GM12878 (cell line): ENCODE results near the gene UTS2R. TPM values are rescaled to one million over a fixed set of nuclear protein-coding genes. Genes with fewer than 3 reads are reported as not detected.

ENCODE experiments used
- ATAC-seq: fragments of 200-7000 bp; cut with Tn5 transposase; 3 replicates; pipeline ENCODE4 v1.9.1; 2020; ENCODE audit warnings: mild to moderate bottlenecking, moderate library complexity
- BruUV-seq: library from RNA; stranded (reverse); fragments of 400-500 nt; replicated peaks from 2 replicates; lab custom pipeline; 2021; lab: Mats Ljungman, UMichigan
- CTCF ChIA-PET: fragments of 300-600 bp; sonication (Branson Sonifier 250); formaldehyde crosslinking; extraction: SDS; loops from one replicate; lab custom pipeline; 2021; ENCODE audit warnings: inconsistent platforms; lab: Yijun Ruan, JAX
- POLR2A ChIA-PET: fragments of 350-600 bp; formaldehyde crosslinking; extraction: SDS; loops from one replicate; lab custom pipeline; 2021; ENCODE audit warnings: inconsistent platforms; lab: Charles Lee
- RAD21 ChIA-PET: fragments of 300-600 bp; sonication (Branson Sonifier 250); formaldehyde crosslinking; loops from one replicate; lab custom pipeline; 2023; ENCODE audit warnings: antibody characterized with exemption; ENCODE audit not compliant: unreplicated experiment; lab: Charles Lee
- SMC1A ChIA-PET: fragments of 300-600 bp; sonication (Branson Sonifier 250); formaldehyde crosslinking; loops from one replicate; lab custom pipeline; 2023; ENCODE audit not compliant: unreplicated experiment, uncharacterized antibody; lab: Charles Lee
- DNase-seq: peaks from one replicate; pipeline ENCODE4 v3.0.0-alpha.2; 2011; ENCODE audit warnings: low read depth, low spot score
- FAIRE-seq: peaks from 3 replicates; lab custom pipeline; 2011; peaks lifted over from hg19 to GRCh38; lab: Jason Lieb, UNC
- H2AFZ ChIP-seq: 2 replicates; pipeline ENCODE4 v1.6.0; 2011; ENCODE audit warnings: low read depth, low read length, control low read depth; ENCODE audit not compliant: control insufficient read depth
- H3K27ac ChIP-seq: 2 replicates; pipeline ENCODE4 v1.5.1; 2011; ENCODE audit warnings: control low read depth; ENCODE audit not compliant: control insufficient read depth, insufficient read depth
- H3K27me3 ChIP-seq, 2 experiments: replicated peaks in 1 of 2; 2 replicates each; pipeline versions ENCODE4 v1.6.0 to v1.6.1; 2011; ENCODE audit warnings: low read length in 1 of 2; ENCODE audit not compliant: control insufficient read depth in 2 of 2, insufficient read depth in 2 of 2
- H3K36me3 ChIP-seq, 2 experiments: 2 replicates each; pipeline ENCODE4 v1.5.1; 2011; ENCODE audit warnings: low read length in 1 of 2; ENCODE audit not compliant: control insufficient read depth in 2 of 2, insufficient read depth in 2 of 2
- H3K4me1 ChIP-seq: 2 replicates; pipeline ENCODE4 v1.6.1; 2011; ENCODE audit warnings: mild to moderate bottlenecking, low read length, moderate library complexity, mixed read lengths; ENCODE audit not compliant: control insufficient read depth, insufficient read depth
- H3K4me2 ChIP-seq: 2 replicates; pipeline ENCODE4 v1.6.0; 2011; ENCODE audit warnings: control low read depth; ENCODE audit not compliant: control insufficient read depth, insufficient read depth
- H3K4me3 ChIP-seq: fragments of 200-600 bp; sonication (generic); 2 replicates; pipeline ENCODE4 v1.5.1; 2016
- H3K79me2 ChIP-seq: 2 replicates; pipeline ENCODE4 v1.6.0; 2011; ENCODE audit warnings: low read length; ENCODE audit not compliant: control insufficient read depth, insufficient read depth
- H3K9ac ChIP-seq: 2 replicates; pipeline ENCODE4 v1.8.0; 2011; ENCODE audit warnings: low read length, control low read depth, mixed read lengths; ENCODE audit not compliant: control insufficient read depth, insufficient read depth
- H3K9me3 ChIP-seq: replicated peaks from 3 replicates; pipeline ENCODE4 v1.5.1; 2011; ENCODE audit warnings: mild to moderate bottlenecking, low read length; ENCODE audit not compliant: control insufficient read depth, insufficient read depth
- H4K20me1 ChIP-seq: 2 replicates; pipeline ENCODE4 v1.6.0; 2011; ENCODE audit not compliant: control insufficient read depth, insufficient read depth
- BMI1 ChIP-seq: fragments of 450-650 bp; IDR thresholded peaks from 2 replicates; pipeline ENCODE4 v1.6.1; 2016; ENCODE audit warnings: mild to moderate bottlenecking, moderate library complexity, borderline replicate concordance
- RAD21 ChIP-seq: IDR thresholded peaks from 2 replicates; pipeline ENCODE4 v1.6.1; 2011; ENCODE audit warnings: mild to moderate bottlenecking, low read depth, low read length, moderate library complexity; ENCODE audit not compliant: insufficient read depth
- RELA ChIP-seq: fragments of 450-650 bp; IDR thresholded peaks from 2 replicates; pipeline ENCODE4 v1.8.0; 2014; ENCODE audit warnings: borderline replicate concordance; ENCODE audit not compliant: partially characterized antibody
- SMARCA5 ChIP-seq: fragments of 450-650 bp; IDR thresholded peaks from 2 replicates; pipeline ENCODE4 v1.6.1; 2017; ENCODE audit warnings: mild to moderate bottlenecking
- YY1 ChIP-seq: IDR thresholded peaks from 2 replicates; pipeline ENCODE4 v1.6.1; 2011; ENCODE audit warnings: low read depth, mild to moderate bottlenecking, low read length
- WGBS: methylation state at CpG from one replicate; pipeline ENCODE4 v1.1.6; 2016; ENCODE audit warnings: low lambda C conversion rate; ENCODE audit not compliant: insufficient replicate concordance, insufficient coverage; ENCODE audit errors: missing lambda C conversion rate; 5-methylcytosine and 5-hydroxymethylcytosine counted together
- in situ Hi-C: fragments of 300-500 bp; cut with MboI; formaldehyde crosslinking; loops from 9 replicates; pipeline ENCODE4 v1.14.3; 2018; ENCODE audit warnings: mixed read lengths
- intact Hi-C: fragments of 100-400 bp; cut with micrococcal nuclease; formaldehyde crosslinking; loops from one replicate; pipeline ENCODE4 v1.14.2; 2022; ENCODE audit not compliant: unreplicated experiment
- polyA plus RNA-seq, 11 experiments: library from polyadenylated mRNA; depleted of rRNA in 4 of 11; unstranded in 6 of 11; stranded (reverse) in 5 of 11; fragments of >200 nt; fragmentation: Nextera tagmentation in 4 of 11; fragmentation: Illumina TruSeq in 1 of 11; extraction: Ambion mirVana in 4 of 11; extraction: Trizol in 1 of 11; gene quantifications; 1 replicate in 1 of 11; 2 replicates in 10 of 11; pipeline versions ENCODE4 v1.2.1 to v1.2.3, GENCODE V29; 2011 to 2016; ENCODE audit warnings: inconsistent platforms in 2 of 11, missing spikeins in 2 of 11, low read depth in 1 of 11
- total RNA-seq, 4 experiments: library from RNA; depleted of rRNA in 3 of 4; stranded (reverse); fragments of >200 nt in 3 of 4; fragmentation: Illumina TruSeq in 1 of 4; extraction: Trizol in 1 of 4; gene quantifications; 2 replicates each; pipeline versions ENCODE4 v1.2.1 to v1.2.3, GENCODE V29; 2013 to 2021

Gene UTS2R
- total and polyA plus RNA-seq, 10 of the 15 experiments (the other 5 are each of a cell fraction or from before 2014, with no cell fraction given), result 0.04 to 0.36 (median 0.11) TPM; not detected in 6

DNA sequence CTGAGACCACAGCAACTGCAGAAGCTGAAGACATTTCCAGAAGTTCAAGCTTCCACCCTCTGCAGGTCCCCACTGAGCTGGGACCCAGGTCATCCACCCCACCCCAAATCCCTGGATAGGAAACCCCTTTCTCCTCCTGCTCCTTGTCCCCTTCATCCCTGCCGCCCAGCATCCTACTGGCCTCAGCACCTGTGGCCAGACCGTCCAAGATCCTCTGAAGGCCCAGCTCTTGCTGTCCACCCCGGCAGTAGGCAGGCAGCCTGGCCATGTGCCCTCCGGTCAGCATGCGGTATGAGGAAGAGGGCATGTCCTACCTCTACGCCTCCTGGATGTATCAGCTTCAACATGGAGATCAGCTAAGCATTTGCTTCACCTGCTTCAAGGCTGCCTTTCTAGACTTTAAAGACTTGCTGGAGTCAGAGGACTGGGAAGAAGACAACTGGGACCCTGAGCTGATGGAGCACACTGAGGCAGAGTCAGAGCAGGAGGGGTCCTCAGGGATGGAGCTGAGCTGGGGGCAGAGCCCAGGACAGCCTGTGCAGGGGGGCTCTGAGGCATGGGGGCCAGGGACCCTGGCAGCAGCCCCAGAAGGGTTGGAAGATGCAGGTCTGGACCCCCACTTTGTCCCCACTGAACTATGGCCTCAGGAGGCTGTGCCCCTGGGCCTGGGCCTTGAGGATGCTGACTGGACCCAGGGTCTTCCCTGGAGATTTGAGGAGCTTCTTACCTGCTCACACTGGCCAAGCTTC, 9.5 kb upstream of the UTS2R start:
- no peak overlapping the region for H3K4me2 ChIP-seq
- H2AFZ ChIP-seq, result no peak overlapping the region
- no peak for TF ChIP-seq SMARCA5
- TF ChIP-seq, all 136 proteins: peak for 0
- H3K4me3 ChIP-seq, result no peak overlapping the region
- WGBS, result 75% methylated on average over 6 of the region's 6 CpGs
- H3K4me1 ChIP-seq, result peaks cover 4% of the 10 kb centered on the region; the same call in 1 of the 2 replicates
- H3K36me3 ChIP-seq, result no peaks in the 10 kb centered on the region
- in situ Hi-C loops (no loop called here), intact Hi-C loops (no loop called here)
- BruUV-seq, result no TSS peak
- H3K27ac ChIP-seq, result no peak overlapping the region
- no peak overlapping the region for H3K9ac ChIP-seq
- no peaks in the 10 kb centered on the region for H3K79me2 ChIP-seq
- H4K20me1 ChIP-seq, result no peaks in the 10 kb centered on the region
- FAIRE-seq (no peak), DNase-seq (no peak), ATAC-seq (no peak)
- ChIA-PET RAD21 (no interaction called here), CTCF (interaction anchor here (1.2 to 1.3 kb wide), 2 partner anchors 9 to 11 kb away, joined by 4 to 6 read pairs; no protein-coding TSS in a partner anchor), POLR2A (interaction anchor here (0.6 kb wide), 1 partner anchor 65 kb away, joined by 3 read pairs; no protein-coding TSS in a partner anchor), SMC1A (interaction anchor here (0.7 to 1.6 kb wide), 2 partner anchors 37 to 38 kb away, joined by 3 to 5 read pairs; no protein-coding TSS in a partner anchor)
- H3K27me3 ChIP-seq, result no peaks in the 10 kb centered on the region
- no peaks in the 10 kb centered on the region for H3K9me3 ChIP-seq

DNA sequence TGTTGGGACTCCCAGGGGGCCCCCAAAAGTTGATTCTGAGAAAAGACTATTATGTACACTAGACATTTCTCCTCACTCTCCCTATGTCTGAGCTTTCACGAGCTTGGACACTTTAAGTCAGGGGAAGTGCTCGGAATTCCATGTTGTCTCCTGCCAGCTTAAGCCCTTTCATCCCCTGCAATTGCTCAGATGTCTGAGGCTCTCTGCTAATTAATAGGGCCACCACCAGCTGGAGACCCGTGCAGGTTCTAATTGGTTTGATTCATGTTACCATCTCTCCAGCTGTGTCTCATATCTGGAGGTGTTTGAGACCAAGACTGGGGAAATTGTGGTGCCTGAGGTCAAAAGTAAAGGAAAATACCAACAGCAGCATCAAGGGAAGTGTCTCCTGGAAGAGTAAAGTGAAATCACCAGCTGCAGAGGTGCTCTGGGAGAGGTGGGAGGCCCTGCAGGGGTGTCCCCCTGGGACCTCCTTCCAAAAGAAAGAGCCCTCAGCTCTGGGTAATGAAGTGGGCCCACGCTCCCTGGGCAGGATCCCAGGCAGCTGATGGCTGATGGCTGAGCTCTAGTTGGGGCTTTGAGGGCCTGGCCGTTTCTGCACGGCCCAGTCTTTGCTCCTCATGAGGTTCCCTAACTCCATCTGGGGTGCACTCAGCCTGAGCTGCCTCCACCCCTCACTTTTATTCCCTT, 5.8 kb upstream of the UTS2R start:
- intact Hi-C loops, result loop anchor here (5.0 kb wide), 1 partner anchor 37 kb away; no protein-coding TSS in a partner anchor
- SMC1A ChIA-PET, result interaction anchor here (0.7 kb wide), 1 partner anchor 13 kb away, joined by 3 read pairs; no protein-coding TSS in a partner anchor
- TF ChIP-seq RAD21 (no peak), YY1 (no peak), BMI1 (no peak), RELA (no peak)
- TF ChIP-seq, all 136 proteins: peak for 0
- in situ Hi-C loops, result no loop called here
- Histone ChIP-seq H2AFZ (no peak overlapping the region), H3K36me3 (no peaks in the 10 kb centered on the region), H3K4me3 (no peak overlapping the region), H3K9me3 (no peaks in the 10 kb centered on the region), H3K27me3 (no peaks in the 10 kb centered on the region), H3K79me2 (no peaks in the 10 kb centered on the region), H3K9ac (no peak overlapping the region), H3K4me1 (peaks cover 1% of the 10 kb centered on the region), H4K20me1 (no peaks in the 10 kb centered on the region), H3K27ac (no peak overlapping the region), H3K4me2 (no peak overlapping the region)
- ChIA-PET CTCF (interaction anchor here (1.0 to 1.3 kb wide), 2 partner anchors 8 to 48 kb away, joined by 4 read pairs; no protein-coding TSS in a partner anchor), POLR2A (interaction anchor here (0.5 kb wide), 1 partner anchor 22 kb away, joined by 3 read pairs; no protein-coding TSS in a partner anchor), RAD21 (interaction anchor here (0.6 to 1.0 kb wide), 2 partner anchors 13 to 178 kb away, joined by 3 read pairs; no protein-coding TSS in a partner anchor)
- no peak for ATAC-seq
- no peak for FAIRE-seq
- 33% methylated on average over 6 of the region's 6 CpGs for WGBS
- BruUV-seq, result no TSS peak
- no peak for DNase-seq
